ENCODE measurements around the gene MCOLN1. TPM values are rescaled to one million over a fixed set of nuclear protein-coding genes. Genes with fewer than 3 reads are reported as not detected.

Gene MCOLN1
- total and polyA plus RNA-seq, 8 donors: 13.0 to 76.6 (median 15.3) TPM

- DNase-seq: no peak
- intact Hi-C loops (cut with DNase I): no loop called here
- no peaks in the 10 kb centered on the region for H3K9me3 ChIP-seq
- no peak for ATAC-seq
- no peak for TF ChIP-seq CTCF (IDR thresholded peaks at IDR 0.05)
- H3K36me3 ChIP-seq: peaks cover 0 to 71% of the 10 kb centered on the region in 2 donors
- no peaks in the 10 kb centered on the region for H3K27me3 ChIP-seq
- H3K4me3 ChIP-seq: no peak overlapping the region
- H3K27ac ChIP-seq: no peak overlapping the region
- H3K4me1 ChIP-seq: peaks cover 0 to 28% of the 10 kb centered on the region in 2 donors
Observed at GRCh38 chr19:7549429-7550148, 27.2 kb downstream of the MCOLN1 start.

- peaks cover 0 to 71% of the 10 kb centered on the region in 2 donors for H3K36me3 ChIP-seq
- no peak for TF ChIP-seq CTCF (IDR thresholded peaks at IDR 0.05)
- no peaks in the 10 kb centered on the region for H3K27me3 ChIP-seq
- ATAC-seq (no peak), DNase-seq (peak in 1 of 4 donors; percentile 74)
- no peak overlapping the region for H3K4me3 ChIP-seq
- no peaks in the 10 kb centered on the region for H3K9me3 ChIP-seq
- intact Hi-C loops (cut with DNase I): no loop called here
- peaks cover 0 to 21% of the 10 kb centered on the region in 2 donors for H3K4me1 ChIP-seq
- no peak overlapping the region for H3K27ac ChIP-seq
Observed at GRCh38 chr19:7550169-7550770, 27.8 kb downstream of the MCOLN1 start.

- no peak for TF ChIP-seq CTCF (IDR thresholded peaks at IDR 0.05)
- Histone ChIP-seq H3K4me1 (peaks cover 0 to 14% of the 10 kb centered on the region in 2 donors), H3K36me3 (peaks cover 0 to 71% of the 10 kb centered on the region in 2 donors), H3K9me3 (no peaks in the 10 kb centered on the region), H3K4me3 (peak overlapping the region in 1 of 2 donors; percentile 27), H3K27ac (no peak overlapping the region), H3K27me3 (no peaks in the 10 kb centered on the region)
- intact Hi-C loops (cut with DNase I): no loop called here
- ATAC-seq (peak; percentile 96), DNase-seq (peak; percentile 48 to 88 (median 80))
Observed at GRCh38 chr19:7550987-7551761, 28.8 kb downstream of the MCOLN1 start.

- no peak for ATAC-seq
- DNase-seq: no peak
- Histone ChIP-seq H3K27ac (no peak overlapping the region), H3K36me3 (peaks cover 0 to 80% of the 10 kb centered on the region in 2 donors), H3K4me1 (peaks cover 0 to 4% of the 10 kb centered on the region in 2 donors), H3K27me3 (no peaks in the 10 kb centered on the region), H3K4me3 (no peak overlapping the region), H3K9me3 (no peaks in the 10 kb centered on the region)
- intact Hi-C loops (cut with DNase I): no loop called here
- no peak for TF ChIP-seq CTCF (IDR thresholded peaks at IDR 0.05)
Observed at GRCh38 chr19:7552781-7553180, 30.4 kb downstream of the MCOLN1 start.

GRCh38 chr19:7554565-7554964 lies 32.1 kb downstream of the MCOLN1 start:
- no peak overlapping the region for H3K4me3 ChIP-seq
- intact Hi-C loops (cut with DNase I): no loop called here

More at GRCh38 chr19:7554565-7554964, 32.1 kb downstream of the MCOLN1 start:
- DNase-seq: no peak
- no peak for ATAC-seq
- Histone ChIP-seq H3K36me3 (peaks cover 0 to 96% of the 10 kb centered on the region in 2 donors), H3K27me3 (no peaks in the 10 kb centered on the region), H3K9me3 (no peaks in the 10 kb centered on the region), H3K27ac (no peak overlapping the region), H3K4me1 (peaks cover 0 to 4% of the 10 kb centered on the region in 2 donors)
- no peak for TF ChIP-seq CTCF (IDR thresholded peaks at IDR 0.05)
